ENCODE measurements around the gene CEP131.

DNA sequence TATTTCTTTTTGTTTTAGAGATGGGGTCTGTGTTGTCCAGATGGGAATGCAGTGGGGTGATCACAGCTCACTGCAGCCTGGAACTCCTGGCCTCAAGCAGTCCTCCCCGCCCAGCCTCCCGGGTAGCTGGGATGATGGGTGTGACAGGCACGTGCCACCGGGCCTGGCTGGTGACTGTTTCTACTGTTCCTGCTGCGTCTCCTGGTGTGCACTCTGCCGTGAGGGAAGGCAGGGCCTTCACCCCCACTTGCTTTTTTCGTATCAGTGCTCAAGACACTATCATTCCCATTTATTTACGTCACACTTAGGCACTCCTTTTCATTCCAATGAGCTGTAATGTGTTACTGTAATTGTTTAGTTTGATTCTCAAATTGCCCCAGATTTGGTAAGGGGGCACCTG, 82.7 kb downstream of the CEP131 start:
- TF ChIP-seq, protein P1, sequence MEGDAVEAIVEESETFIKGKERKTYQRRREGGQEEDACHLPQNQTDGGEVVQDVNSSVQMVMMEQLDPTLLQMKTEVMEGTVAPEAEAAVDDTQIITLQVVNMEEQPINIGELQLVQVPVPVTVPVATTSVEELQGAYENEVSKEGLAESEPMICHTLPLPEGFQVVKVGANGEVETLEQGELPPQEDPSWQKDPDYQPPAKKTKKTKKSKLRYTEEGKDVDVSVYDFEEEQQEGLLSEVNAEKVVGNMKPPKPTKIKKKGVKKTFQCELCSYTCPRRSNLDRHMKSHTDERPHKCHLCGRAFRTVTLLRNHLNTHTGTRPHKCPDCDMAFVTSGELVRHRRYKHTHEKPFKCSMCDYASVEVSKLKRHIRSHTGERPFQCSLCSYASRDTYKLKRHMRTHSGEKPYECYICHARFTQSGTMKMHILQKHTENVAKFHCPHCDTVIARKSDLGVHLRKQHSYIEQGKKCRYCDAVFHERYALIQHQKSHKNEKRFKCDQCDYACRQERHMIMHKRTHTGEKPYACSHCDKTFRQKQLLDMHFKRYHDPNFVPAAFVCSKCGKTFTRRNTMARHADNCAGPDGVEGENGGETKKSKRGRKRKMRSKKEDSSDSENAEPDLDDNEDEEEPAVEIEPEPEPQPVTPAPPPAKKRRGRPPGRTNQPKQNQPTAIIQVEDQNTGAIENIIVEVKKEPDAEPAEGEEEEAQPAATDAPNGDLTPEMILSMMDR (IDR thresholded peaks at IDR 0.05), result no peak
- TF ChIP-seq POLR2A (IDR thresholded peaks at IDR 0.05), result no peak
